Limb (tissue), 2 donors: ENCODE results near the gene SLC10A4.
A peak's percentile ranks its signal among the peaks of the same experiment; 100 is the strongest.

Experiments used
- DNase-seq, 2 donors: peaks; one replicate each; pipeline ENCODE4 v3.0.0-alpha.2; 2016; ENCODE audit errors: extremely low spot score in 2 of 2

Gene SLC10A4

DNA sequence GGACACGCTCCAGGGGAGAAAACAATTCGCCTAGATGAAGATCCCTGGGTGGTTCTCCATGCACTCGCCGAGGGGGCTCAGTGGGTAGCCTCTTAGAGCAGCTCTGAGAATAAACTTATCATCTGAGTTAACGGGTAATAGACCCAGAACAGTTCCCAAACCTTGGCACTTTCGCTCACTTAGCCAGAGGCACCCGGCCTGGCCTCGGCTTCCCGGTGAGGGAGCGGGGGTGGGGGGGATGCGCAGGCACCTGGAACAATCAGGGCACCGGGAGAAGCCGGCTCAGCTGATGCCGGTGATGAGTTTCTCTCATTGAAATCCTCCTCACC lies 6.5 kb downstream of the SLC10A4 start:
- DNase-seq: peak in 1 of 2 donors; percentile 32

- DNase-seq: peak in 1 of 2 donors; percentile 42
These were observed 7.0 kb downstream of the SLC10A4 start, which contains the start of gene ZAR1 for GRCh38 chr4:48490012-48490679. Gene ZAR1, plus strand, starts transcription at chr4:48490252. Its CDS starts 40 bp downstream, at chr4:48490292.

- peak in 1 of 2 donors; percentile 35 for DNase-seq
These were observed 7.8 kb downstream of the SLC10A4 start for GRCh38 chr4:48490680-48491513.

DNA sequence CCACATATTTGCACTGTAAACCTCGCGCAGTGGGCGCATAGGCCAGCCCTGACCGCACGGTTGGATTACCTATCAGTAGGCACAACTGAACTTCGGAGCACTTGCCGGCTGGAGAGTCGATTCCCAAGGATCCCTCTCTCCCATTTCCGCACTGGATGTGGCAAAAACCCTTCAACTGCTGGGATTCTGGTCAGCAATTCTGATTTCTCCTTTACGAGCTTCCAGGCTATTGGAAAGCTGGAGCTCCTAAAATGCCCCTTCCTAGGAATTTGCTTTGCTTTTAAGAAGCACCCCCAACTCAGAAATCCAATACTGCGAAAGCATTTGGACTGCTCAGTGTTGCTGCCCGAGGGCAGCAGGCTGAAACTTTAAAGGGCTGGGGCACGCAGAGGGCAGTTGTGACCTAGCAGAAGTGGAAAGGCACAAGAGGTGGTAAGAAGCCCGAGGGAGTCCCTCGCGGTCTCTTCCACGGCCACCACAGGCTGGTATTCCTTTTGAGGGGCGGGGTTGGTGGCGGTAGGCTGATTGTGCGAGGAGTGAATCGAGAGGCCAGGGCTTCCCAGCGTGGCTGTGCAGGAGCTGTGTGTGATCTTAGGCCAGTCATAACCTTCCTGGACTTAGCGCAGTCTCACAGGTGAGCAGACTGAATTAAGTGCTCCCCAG lies 8.5 kb downstream of the SLC10A4 start:
- no peak for DNase-seq

GRCh38 chr4:48493452-48494100 lies 10.4 kb downstream of the SLC10A4 start:
- DNase-seq: no peak

DNA sequence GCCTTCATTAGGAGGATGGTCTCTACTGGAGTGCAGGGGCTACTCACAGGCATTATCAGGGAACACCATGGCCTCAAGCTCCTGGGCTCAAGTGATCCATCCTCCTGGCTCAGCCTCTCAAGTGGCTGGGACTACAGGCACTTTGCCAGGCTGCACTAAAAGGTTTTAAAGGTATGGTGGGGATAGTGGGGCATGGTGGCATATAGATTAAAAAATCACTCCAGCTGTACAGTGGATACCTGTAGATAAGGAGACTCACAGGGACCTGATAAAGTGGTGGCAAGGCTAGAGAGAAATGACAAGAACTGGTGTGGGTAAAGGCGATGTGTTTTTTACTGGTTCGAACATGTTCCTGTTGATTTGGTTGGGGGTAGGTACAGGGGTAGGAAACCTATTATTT lies 12.8 kb downstream of the SLC10A4 start:
- DNase-seq: no peak

- DNase-seq: no peak
These were observed 15.8 kb downstream of the SLC10A4 start for GRCh38 chr4:48498895-48499294.

DNA sequence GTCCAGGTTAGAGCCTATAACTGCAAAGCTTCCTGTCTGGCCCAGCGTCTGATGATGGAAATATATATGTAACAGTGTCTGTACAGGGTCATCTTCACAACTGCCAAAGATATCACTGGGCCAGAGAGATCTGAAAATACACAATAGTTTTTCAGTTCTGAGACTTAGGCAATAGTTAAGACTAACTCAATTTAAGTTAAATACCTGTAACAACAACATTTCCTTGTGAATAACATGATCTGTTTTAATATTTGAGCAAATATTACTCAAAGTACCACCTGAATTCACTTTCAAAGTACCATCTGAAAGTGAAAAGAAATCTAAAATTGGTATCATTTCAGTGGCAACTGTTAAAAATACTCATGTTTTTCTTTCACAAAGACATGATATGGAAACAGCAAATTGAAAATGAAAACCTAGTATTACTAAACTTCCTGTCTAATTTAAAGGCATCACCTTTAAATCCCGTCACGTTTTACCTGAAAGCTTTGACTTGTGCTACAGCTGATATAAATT lies 16.5 kb downstream of the SLC10A4 start:
- DNase-seq: no peak

DNA sequence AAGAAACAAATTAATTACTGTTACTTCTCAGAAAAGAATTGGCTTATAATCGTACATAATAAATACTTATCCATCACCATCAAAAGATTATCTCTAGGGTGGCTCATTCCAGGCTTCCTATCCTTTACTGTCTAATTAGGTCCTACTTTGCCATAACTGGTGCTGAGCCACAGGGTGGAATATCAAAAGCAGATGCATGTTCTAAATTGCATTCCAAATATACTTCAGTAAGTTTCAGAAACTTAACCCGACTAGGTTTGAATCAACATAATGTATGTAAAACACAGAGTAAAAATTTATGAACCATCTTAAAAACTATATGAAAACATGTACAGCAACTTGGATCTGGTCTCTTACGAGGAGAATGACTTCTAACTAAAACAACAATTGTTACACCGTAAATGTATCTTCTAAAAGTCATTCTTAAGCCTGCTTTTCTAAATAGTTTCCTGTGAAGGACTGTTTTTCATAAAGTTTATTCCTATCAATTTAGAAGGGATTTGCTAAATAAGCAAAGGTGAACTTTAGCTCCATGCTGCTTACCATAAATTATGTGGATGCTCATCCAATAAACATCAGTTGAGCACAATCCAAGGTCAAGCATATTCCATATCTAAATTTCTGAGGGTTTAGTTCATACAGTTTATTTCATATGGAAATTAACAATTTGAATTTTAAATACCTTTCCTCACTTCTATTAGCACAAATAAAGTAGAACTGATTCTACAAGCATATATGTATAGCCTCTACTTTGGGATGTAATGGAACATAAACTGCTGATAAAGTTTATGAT lies 20.3 kb downstream of the SLC10A4 start:
- DNase-seq: no peak

DNA sequence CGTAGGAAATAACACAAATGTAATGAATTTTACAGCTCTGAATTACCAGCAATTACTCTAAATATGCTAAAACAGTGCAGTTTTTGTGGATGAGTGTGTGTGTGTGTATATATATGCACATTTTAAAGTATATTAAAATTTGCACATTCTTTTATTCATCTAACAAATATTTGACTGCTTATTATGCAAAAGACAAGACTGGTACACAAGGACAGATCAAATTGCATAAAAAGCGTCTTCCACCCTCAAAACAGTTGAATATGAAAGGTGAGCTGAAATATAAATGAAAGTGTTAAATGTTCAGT lies 20.8 kb downstream of the SLC10A4 start:
- DNase-seq: no peak

- DNase-seq: no peak
These were observed 21.2 kb downstream of the SLC10A4 start for GRCh38 chr4:48504352-48504751.

DNA sequence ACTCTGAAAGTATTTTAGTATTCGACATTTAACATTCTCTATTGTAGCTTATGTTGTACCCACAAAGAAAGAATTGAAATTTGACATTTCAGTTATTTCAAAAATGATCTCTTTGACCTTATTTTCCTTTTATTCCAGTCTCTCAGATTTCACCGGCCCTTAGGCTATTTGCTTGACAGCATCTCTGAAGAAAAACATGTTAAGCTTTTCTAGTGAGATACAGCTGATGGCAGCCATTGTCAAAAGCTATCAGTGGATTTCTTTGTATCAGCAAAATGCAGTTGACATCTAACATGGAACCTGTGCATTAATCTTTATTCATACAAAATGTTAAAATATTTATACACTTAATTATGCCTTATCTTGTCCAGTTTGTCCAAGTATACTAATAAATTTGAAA lies 23.6 kb downstream of the SLC10A4 start:
- DNase-seq: no peak

DNA sequence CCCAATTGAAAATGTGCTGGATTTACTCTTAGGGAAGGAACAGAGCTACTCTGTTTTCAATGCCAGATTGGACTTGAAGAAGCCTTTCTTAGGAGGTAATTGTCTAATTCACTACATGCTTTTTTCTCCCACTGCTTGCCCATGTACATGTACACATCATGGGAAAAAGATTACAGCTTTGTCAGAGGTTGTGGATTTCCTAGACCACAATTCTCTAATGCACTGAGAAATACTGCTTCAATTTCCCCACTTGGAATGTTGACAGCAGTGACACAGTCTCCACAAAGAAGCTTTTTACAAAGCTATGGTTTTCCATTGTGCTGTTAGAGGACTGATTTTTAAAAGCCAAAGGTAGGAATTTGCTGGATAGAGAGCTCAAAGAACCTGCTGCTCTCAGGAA lies 26.4 kb downstream of the SLC10A4 start:
- DNase-seq: no peak

DNA sequence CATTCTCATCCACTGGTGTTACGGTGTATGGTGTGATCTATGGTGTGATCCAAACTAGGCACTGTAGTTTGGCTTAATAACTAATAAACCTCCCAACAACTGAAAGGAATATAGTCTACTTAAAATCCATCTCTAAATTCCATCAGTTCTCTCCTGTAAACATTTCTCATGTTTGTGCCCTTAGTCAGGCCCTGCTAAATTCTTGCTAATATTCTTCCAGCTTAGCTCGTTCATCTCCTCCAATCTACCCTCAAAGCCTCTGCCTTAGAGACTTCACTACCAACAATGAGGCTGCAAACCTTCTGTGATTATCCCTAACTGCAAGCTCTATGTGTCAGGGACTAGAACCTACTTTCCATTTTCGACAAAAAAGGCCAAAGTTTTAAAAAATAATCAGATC lies 35.0 kb downstream of the SLC10A4 start:
- DNase-seq: no peak

DNA sequence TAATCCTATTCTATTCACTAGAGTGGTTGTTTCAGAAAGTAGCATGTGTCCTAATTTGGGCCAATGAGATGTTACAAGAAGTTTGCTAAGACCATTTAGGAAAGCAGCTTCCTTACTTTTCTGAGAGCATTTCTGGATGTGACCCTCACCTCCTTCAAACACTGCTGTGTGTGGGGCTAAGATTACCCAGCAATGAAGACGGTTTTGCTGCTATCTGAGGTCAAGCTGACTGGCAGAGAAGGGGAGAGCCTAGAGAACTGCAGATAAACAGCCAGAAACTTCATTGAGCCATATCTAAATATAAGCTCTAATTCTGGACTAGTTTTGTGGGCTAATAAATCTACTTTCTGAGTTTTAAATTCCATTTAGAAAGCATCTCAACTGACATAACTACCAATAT lies 43.3 kb downstream of the SLC10A4 start:
- DNase-seq: no peak

DNA sequence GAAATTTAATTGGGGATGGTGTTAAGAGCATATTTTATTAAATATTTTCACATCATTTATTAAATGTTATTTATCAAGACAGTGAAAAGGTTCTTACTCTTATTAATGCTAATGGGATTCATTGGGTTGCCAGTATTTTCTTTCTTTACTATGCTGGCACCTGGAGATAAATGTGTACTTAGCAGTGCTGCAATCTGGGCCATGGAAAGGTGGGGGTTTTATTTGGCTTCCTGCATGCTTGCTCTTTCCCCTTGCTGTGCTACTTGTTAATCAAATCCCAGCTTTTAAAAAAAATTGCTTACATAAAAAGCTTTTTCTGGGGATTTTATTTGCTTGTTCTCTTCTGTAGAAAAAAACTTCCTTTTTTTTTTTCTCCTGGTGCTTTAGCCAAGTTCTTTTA lies 55.2 kb downstream of the SLC10A4 start:
- DNase-seq: no peak
